ENCODE results near the gene IER5L. TPM values are rescaled to one million over a fixed set of nuclear protein-coding genes. Genes with fewer than 3 reads are reported as not detected.
"Not testable (repeated sequence)": the region's sequence is repeated elsewhere in the genome, so short reads cannot be mapped to it uniquely, and the experiment has no call there.

IER5L gene
- polyA plus RNA-seq, 1 experiment: 4.9 TPM

- TF ChIP-seq, protein P1, sequence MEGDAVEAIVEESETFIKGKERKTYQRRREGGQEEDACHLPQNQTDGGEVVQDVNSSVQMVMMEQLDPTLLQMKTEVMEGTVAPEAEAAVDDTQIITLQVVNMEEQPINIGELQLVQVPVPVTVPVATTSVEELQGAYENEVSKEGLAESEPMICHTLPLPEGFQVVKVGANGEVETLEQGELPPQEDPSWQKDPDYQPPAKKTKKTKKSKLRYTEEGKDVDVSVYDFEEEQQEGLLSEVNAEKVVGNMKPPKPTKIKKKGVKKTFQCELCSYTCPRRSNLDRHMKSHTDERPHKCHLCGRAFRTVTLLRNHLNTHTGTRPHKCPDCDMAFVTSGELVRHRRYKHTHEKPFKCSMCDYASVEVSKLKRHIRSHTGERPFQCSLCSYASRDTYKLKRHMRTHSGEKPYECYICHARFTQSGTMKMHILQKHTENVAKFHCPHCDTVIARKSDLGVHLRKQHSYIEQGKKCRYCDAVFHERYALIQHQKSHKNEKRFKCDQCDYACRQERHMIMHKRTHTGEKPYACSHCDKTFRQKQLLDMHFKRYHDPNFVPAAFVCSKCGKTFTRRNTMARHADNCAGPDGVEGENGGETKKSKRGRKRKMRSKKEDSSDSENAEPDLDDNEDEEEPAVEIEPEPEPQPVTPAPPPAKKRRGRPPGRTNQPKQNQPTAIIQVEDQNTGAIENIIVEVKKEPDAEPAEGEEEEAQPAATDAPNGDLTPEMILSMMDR (IDR thresholded peaks at IDR 0.05; ENCODE audit: low read depth, low read length): no peak
- Histone ChIP-seq H3K4me3 (ENCODE audit: low read depth, low read length) (no peak overlapping the region), H3K9me3 (ENCODE audit: control insufficient read depth, insufficient read depth, low read length) (no peaks in the 10 kb centered on the region), H3K27ac (ENCODE audit: low read depth, low read length) (no peak overlapping the region), H3K27me3 (ENCODE audit: control insufficient read depth, insufficient read depth, low read length) (no peaks in the 10 kb centered on the region)
- no peak for DNase-seq (ENCODE audit: low read depth, low spot score)
- CTCF ChIA-PET: interaction anchor here (1.8 to 16.1 kb wide), 7 partner anchors 8 to 653 kb away, joined by 5 to 302 read pairs (median 12); partner anchors contain the start of genes C9orf50 and NTMT1
- POLR2A ChIA-PET: interaction anchor here (0.5 kb wide), 1 partner anchor 217 kb away, joined by 3 read pairs; no protein-coding TSS in a partner anchor
Measured at GRCh38 chr9:129133082-129133481, 45.0 kb downstream of the IER5L start.

GRCh38 chr9:129131300-129132145, 46.5 kb downstream of the IER5L start:
- H3K27me3 ChIP-seq (ENCODE audit: control insufficient read depth, insufficient read depth, low read length): no peaks in the 10 kb centered on the region
- peak overlapping the region; percentile 3 for H3K27ac ChIP-seq (ENCODE audit: low read depth, low read length)
- TF ChIP-seq, protein P1 (IDR thresholded peaks at IDR 0.05; ENCODE audit: low read depth, low read length): peak; percentile 99
- H3K4me3 ChIP-seq (ENCODE audit: low read depth, low read length): no peak overlapping the region
- no peaks in the 10 kb centered on the region for H3K9me3 ChIP-seq (ENCODE audit: control insufficient read depth, insufficient read depth, low read length)
- CTCF ChIA-PET: interaction anchor here (0.5 to 16.1 kb wide), 54 partner anchors 9 to 655 kb away, joined by 3 to 302 read pairs (median 4); partner anchors contain the start of genes C9orf50, IER5L, NTMT1 and PTPA
- DNase-seq (ENCODE audit: low read depth, low spot score): no peak
- POLR2A ChIA-PET: interaction anchor here (0.6 to 1.2 kb wide), 7 partner anchors 9 to 352 kb away, joined by 3 to 9 read pairs (median 3); partner anchors contain the start of gene IER5L

GRCh38 chr9:129130791-129131190, 47.3 kb downstream of the IER5L start:
- Histone ChIP-seq H3K4me3 (ENCODE audit: low read depth, low read length) (no peak overlapping the region), H3K9me3 (ENCODE audit: control insufficient read depth, insufficient read depth, low read length) (no peaks in the 10 kb centered on the region), H3K27ac (ENCODE audit: low read depth, low read length) (no peak overlapping the region), H3K27me3 (ENCODE audit: control insufficient read depth, insufficient read depth, low read length) (no peaks in the 10 kb centered on the region)
- ChIA-PET CTCF (interaction anchor here (0.6 to 16.1 kb wide), 15 partner anchors 9 to 509 kb away, joined by 3 to 302 read pairs (median 12); partner anchors contain the start of genes C9orf50 and NTMT1), POLR2A (interaction anchor here (0.8 kb wide), 1 partner anchor 44 kb away, joined by 3 read pairs; no protein-coding TSS in a partner anchor)
- no peak for DNase-seq (ENCODE audit: low read depth, low spot score)
- TF ChIP-seq, protein P1 (IDR thresholded peaks at IDR 0.05; ENCODE audit: low read depth, low read length): no peak

GRCh38 chr9:129130271-129130670, 47.8 kb downstream of the IER5L start:
- H3K27me3 ChIP-seq (ENCODE audit: control insufficient read depth, insufficient read depth, low read length); H3K27ac ChIP-seq (ENCODE audit: low read depth, low read length); DNase-seq (ENCODE audit: low read depth, low spot score); H3K4me3 ChIP-seq (ENCODE audit: low read depth, low read length); H3K9me3 ChIP-seq (ENCODE audit: control insufficient read depth, insufficient read depth, low read length): not testable (repeated sequence)
- CTCF ChIA-PET: interaction anchor here (0.5 to 16.1 kb wide), 11 partner anchors 8 to 493 kb away, joined by 3 to 302 read pairs (median 12); partner anchors contain the start of genes C9orf50 and NTMT1
- POLR2A ChIA-PET: interaction anchor here (0.7 kb wide), 2 partner anchors 489 to 509 kb away, joined by 4 to 7 read pairs; no protein-coding TSS in a partner anchor

DNA sequence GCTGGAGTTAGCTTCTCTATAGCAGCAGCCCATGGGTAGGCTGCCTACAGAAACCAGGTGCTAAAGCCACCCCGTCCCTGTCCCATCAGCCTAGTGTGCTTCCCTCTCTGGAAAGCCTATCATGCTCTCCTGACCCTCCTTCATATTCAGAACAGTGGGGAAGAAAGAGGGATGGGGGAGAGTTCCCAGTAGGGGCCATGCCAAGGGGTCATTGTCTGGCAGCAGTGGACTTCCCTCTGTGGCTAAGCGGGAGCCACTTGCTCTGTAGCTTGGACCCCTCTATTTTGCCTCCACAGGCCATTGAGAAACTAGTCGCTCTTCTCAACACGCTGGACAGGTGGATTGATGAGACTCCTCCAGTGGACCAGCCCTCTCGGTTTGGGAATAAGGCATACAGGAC, 49.4 kb downstream of the IER5L start:
- DNase-seq (ENCODE audit: low read depth, low spot score): no peak
- Histone ChIP-seq H3K27ac (ENCODE audit: low read depth, low read length) (no peak overlapping the region), H3K27me3 (ENCODE audit: control insufficient read depth, insufficient read depth, low read length) (no peaks in the 10 kb centered on the region), H3K9me3 (ENCODE audit: control insufficient read depth, insufficient read depth, low read length) (no peaks in the 10 kb centered on the region), H3K4me3 (ENCODE audit: low read depth, low read length) (no peak overlapping the region)
- POLR2A ChIA-PET: interaction anchor here (0.6 kb wide), 1 partner anchor 498 kb away, joined by 3 read pairs; no protein-coding TSS in a partner anchor
- CTCF ChIA-PET: interaction anchor here (16.1 kb wide), 1 partner anchor 494 kb away, joined by 302 read pairs; the partner anchor contains the start of genes C9orf50 and NTMT1
- TF ChIP-seq, protein P1 (IDR thresholded peaks at IDR 0.05; ENCODE audit: low read depth, low read length): no peak
